Psoas muscle (tissue), 8 donors: ENCODE measurements around the gene PRRT1B. TPM values are rescaled to one million over a fixed set of nuclear protein-coding genes. Genes with fewer than 3 reads are reported as not detected.

Source experiments
- ATAC-seq, 4 donors: fragments of 200-7000 bp; cut with Tn5 transposase; one replicate each; pipeline ENCODE4 v1.9.1; 2020; ENCODE audit warnings: moderate library complexity in 3 of 4, mild to moderate bottlenecking in 2 of 4
- DNase-seq, 2 donors: peaks; one replicate each; pipeline ENCODE4 v3.0.0-alpha.2; 2020
- H3K27ac ChIP-seq: fragments of 200-600 bp; one replicate; pipeline ENCODE4 v1.8.0; 2022
- H3K27me3 ChIP-seq, 3 donors: fragments of 200-600 bp in 1 of 3; one replicate each; pipeline versions ENCODE4 v1.6.1 to v1.8.0; 2013 to 2022; ENCODE audit warnings: low read length in 2 of 3, mild to moderate bottlenecking in 2 of 3, moderate library complexity in 1 of 3; ENCODE audit not compliant: insufficient read depth in 3 of 3
- H3K36me3 ChIP-seq, 2 donors: fragments of 200-600 bp in 1 of 2; one replicate each; pipeline versions ENCODE4 v1.6.1 to v1.8.0; 2013 to 2022; ENCODE audit warnings: low read depth in 1 of 2, mild to moderate bottlenecking in 1 of 2, moderate library complexity in 1 of 2; ENCODE audit not compliant: insufficient read depth in 1 of 2
- H3K4me1 ChIP-seq: fragments of 200-600 bp; one replicate; pipeline ENCODE4 v1.8.0; 2022
- H3K4me3 ChIP-seq: fragments of 200-600 bp; one replicate; pipeline ENCODE4 v1.8.0; 2022; ENCODE audit warnings: mild to moderate bottlenecking
- H3K9me3 ChIP-seq: fragments of 200-600 bp; one replicate; pipeline ENCODE4 v1.8.0; 2022
- WGBS, 3 donors: extraction: QIAGEN DNeasy Blood & Tissue Kit; methylation state at CpG; one replicate each; pipeline versions ENCODE4 v1.1.6 to v1.1.7; 2013; 5-methylcytosine and 5-hydroxymethylcytosine counted together
- intact Hi-C, 2 donors: fragments of 100-400 bp; cut with DNase I; formaldehyde crosslinking; loops; one replicate each; pipeline versions ENCODE4 v1.11.0 to v1.14.2; 2022
- polyA plus RNA-seq, 3 donors: library from polyadenylated mRNA; stranded (reverse); fragments of 200-250 nt; gene quantifications; one replicate each; pipeline ENCODE4 v1.2.3, GENCODE V29; 2013
- total RNA-seq, 4 donors: library from RNA; stranded (reverse); fragmentation: NEBNext Ultra II Directional in 2 of 4; extraction: Animal tissue kit (Norgen Biotek cat#: 25700) in 2 of 4; gene quantifications; one replicate each; pipeline versions ENCODE4 v1.2.1 to v1.2.4, GENCODE V29; 2021 to 2023
- TF ChIP-seq, protein P1 (sequence below): fragments of 200-600 bp; IDR thresholded peaks from one replicate; pipeline ENCODE4 v1.8.0; 2022; ENCODE audit warnings: antibody characterized with exemption
- donor health status: healthy with polysubstance abuse.
- donor health status: DM: no; HTN: no; CAD: no; lungs with moderate emphysema.
- donor health status: Bipolar disorder and iron deficiency.
- donor health status: healthy.
- donor health status: DM: yes; HTN: yes; CAD: no.
- donor health status: DM: no; HTN: no; CAD: no.
- donor health status: DM: no; HTN: no; CAD: no.
- donor health status: DM: yes; HTN: yes; CAD: no.

PRRT1B gene
- total and polyA plus RNA-seq, 7 donors = not detected

- intact Hi-C loops = no loop called here
- Histone ChIP-seq H3K36me3 (peaks cover 0 to 5% of the 10 kb centered on the region in 2 donors), H3K27me3 (no peaks in the 10 kb centered on the region), H3K9me3 (no peaks in the 10 kb centered on the region), H3K4me1 (peaks cover 9% of the 10 kb centered on the region), H3K4me3 (no peak overlapping the region), H3K27ac (no peak overlapping the region)
- TF ChIP-seq, protein P1, sequence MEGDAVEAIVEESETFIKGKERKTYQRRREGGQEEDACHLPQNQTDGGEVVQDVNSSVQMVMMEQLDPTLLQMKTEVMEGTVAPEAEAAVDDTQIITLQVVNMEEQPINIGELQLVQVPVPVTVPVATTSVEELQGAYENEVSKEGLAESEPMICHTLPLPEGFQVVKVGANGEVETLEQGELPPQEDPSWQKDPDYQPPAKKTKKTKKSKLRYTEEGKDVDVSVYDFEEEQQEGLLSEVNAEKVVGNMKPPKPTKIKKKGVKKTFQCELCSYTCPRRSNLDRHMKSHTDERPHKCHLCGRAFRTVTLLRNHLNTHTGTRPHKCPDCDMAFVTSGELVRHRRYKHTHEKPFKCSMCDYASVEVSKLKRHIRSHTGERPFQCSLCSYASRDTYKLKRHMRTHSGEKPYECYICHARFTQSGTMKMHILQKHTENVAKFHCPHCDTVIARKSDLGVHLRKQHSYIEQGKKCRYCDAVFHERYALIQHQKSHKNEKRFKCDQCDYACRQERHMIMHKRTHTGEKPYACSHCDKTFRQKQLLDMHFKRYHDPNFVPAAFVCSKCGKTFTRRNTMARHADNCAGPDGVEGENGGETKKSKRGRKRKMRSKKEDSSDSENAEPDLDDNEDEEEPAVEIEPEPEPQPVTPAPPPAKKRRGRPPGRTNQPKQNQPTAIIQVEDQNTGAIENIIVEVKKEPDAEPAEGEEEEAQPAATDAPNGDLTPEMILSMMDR = no peak
- DNase-seq (no peak), ATAC-seq (no peak)
- WGBS, 3 donors = 69 to 72% (median 69%) methylated on average over 8 of the region's 8 CpGs
Measured at GRCh38 chr9:131534721-131535237, 10.5 kb upstream of the PRRT1B start.

- intact Hi-C loops = no loop called here
- DNase-seq = no peak
- H3K36me3 ChIP-seq = no peaks in the 10 kb centered on the region
Measured at GRCh38 chr9:131537946-131538345, 7.4 kb upstream of the PRRT1B start.

DNA sequence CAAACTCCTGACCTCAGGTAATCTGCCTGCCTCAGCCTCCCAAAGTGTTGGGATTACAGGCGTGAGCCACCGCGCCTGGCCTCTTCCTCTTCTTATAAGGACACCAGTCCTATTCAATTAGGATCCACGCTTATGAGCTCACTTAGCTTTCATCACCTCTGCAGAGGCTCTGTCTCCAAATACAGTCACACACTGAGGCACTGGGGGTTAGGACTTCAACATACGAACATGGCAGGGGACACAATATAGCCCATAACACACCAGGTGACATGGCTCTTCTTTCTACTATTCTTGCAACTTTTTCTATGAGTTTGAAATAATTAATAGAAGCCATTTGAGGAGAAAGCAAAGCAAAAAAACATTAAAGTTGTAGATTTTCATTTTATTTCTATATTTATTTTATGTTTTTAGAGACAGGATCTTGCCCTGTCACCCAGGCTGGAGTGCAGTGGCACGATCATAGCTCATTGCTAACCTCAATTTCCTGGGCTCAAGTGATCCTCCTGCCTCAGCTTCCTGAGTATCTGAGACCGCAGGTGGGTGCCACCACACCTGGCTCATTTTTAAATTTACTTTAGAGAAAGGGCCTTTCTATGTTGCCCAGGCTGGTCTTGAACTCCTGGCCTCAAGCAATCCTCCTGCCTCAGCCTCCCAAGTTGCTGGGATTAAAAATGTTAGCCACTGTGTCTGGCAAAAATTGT is 6.0 kb upstream of the PRRT1B start:
- ATAC-seq = no peak
- TF ChIP-seq, protein P1 = no peak
- 87 to 91% (median 88%) methylated on average over 7 of the region's 7 CpGs for WGBS, 3 donors

More at GRCh38 chr9:131537946-131538345, 7.4 kb upstream of the PRRT1B start:
- H3K27ac ChIP-seq = no peak overlapping the region
- 91 to 94% (median 92%) methylated on average over 19 of the region's 19 CpGs for WGBS, 3 donors
- no peaks in the 10 kb centered on the region for H3K27me3 ChIP-seq
- ATAC-seq = no peak
- no peak overlapping the region for H3K4me3 ChIP-seq
- TF ChIP-seq, protein P1 = no peak
- peaks cover 7% of the 10 kb centered on the region for H3K9me3 ChIP-seq
- no peaks in the 10 kb centered on the region for H3K4me1 ChIP-seq

GRCh38 chr9:131543141-131543540 is 2.2 kb upstream of the PRRT1B start:
- TF ChIP-seq, protein P1 = no peak
- Histone ChIP-seq H3K4me3 (no peak overlapping the region), H3K27me3 (peaks cover 0 to 38% (median 25%) of the 10 kb centered on the region in 3 donors), H3K4me1 (no peaks in the 10 kb centered on the region), H3K36me3 (no peaks in the 10 kb centered on the region), H3K9me3 (peaks cover 7% of the 10 kb centered on the region), H3K27ac (no peak overlapping the region)
- no peak for ATAC-seq
- 93 to 94% (median 94%) methylated on average over 6 of the region's 6 CpGs for WGBS, 3 donors
- intact Hi-C loops = no loop called here
- no peak for DNase-seq

More for the DNA sequence above, 6.0 kb upstream of the PRRT1B start:
- H3K27ac ChIP-seq = no peak overlapping the region
- H3K9me3 ChIP-seq = peaks cover 7% of the 10 kb centered on the region
- no peak for DNase-seq
- no peaks in the 10 kb centered on the region for H3K36me3 ChIP-seq
- H3K4me1 ChIP-seq = no peaks in the 10 kb centered on the region
- intact Hi-C loops = no loop called here
- peaks cover 0 to 7% (median 2%) of the 10 kb centered on the region in 3 donors for H3K27me3 ChIP-seq
- no peak overlapping the region for H3K4me3 ChIP-seq
